Thyroid gland (tissue), 4 donors: Measurements from ENCODE around the gene POR.

Source experiments
- CTCF ChIP-seq, 6 experiments: fragments of 200-600 bp in 3 of 6; fragments of 450-650 bp in 3 of 6; sonication (generic) in 3 of 6; IDR thresholded peaks; one replicate each; pipeline ENCODE4 v1.5.1; 2016 to 2019; ENCODE audit warnings: antibody characterized with exemption in 6 of 6, mild to moderate bottlenecking in 2 of 6, inconsistent platforms in 1 of 6, moderate library complexity in 1 of 6
- POLR2A ChIP-seq, 2 donors: fragments of 450-650 bp; IDR thresholded peaks; one replicate each; pipeline ENCODE4 v1.6.1; 2017; ENCODE audit warnings: antibody characterized with exemption in 2 of 2, mild to moderate bottlenecking in 2 of 2, moderate library complexity in 1 of 2

GRCh38 chr7:75921479-75921878, 6.5 kb downstream of the POR start:
- TF ChIP-seq CTCF (IDR thresholded peaks at IDR 0.05) (no peak), POLR2A (IDR thresholded peaks at IDR 0.05) (no peak)
